GM23248 (cell line): ENCODE measurements around the gene PEAR1. TPM values are rescaled to one million over a fixed set of nuclear protein-coding genes. Genes with fewer than 3 reads are reported as not detected.

Source experiments
- DNase-seq: peaks from one replicate; pipeline ENCODE4 v3.0.0-alpha.2; 2015
- H2AFZ ChIP-seq: fragments of 200-600 bp; sonication (generic); 2 replicates; pipeline ENCODE4 v1.6.1; 2016; ENCODE audit warnings: antibody characterized with exemption
- H3F3A ChIP-seq: fragments of 200-600 bp; sonication (generic); 2 replicates; pipeline ENCODE4 v1.6.1; 2016; ENCODE audit warnings: mild to moderate bottlenecking, antibody characterized with exemption, mixed run types; ENCODE audit not compliant: insufficient read depth
- H3K27ac ChIP-seq: fragments of 200-600 bp; sonication (generic); 2 replicates; pipeline ENCODE4 v1.5.1; 2016; ENCODE audit warnings: mild to moderate bottlenecking
- H3K27me3 ChIP-seq: fragments of 200-600 bp; sonication (generic); replicated peaks from 2 replicates; pipeline ENCODE4 v1.6.1; 2016; ENCODE audit warnings: mild to moderate bottlenecking; ENCODE audit not compliant: insufficient read depth
- H3K36me3 ChIP-seq: fragments of 200-600 bp; sonication (generic); 2 replicates; pipeline ENCODE4 v1.6.1; 2016; ENCODE audit warnings: low read depth, mild to moderate bottlenecking
- H3K4me1 ChIP-seq: fragments of 200-600 bp; sonication (generic); 2 replicates; pipeline ENCODE4 v1.6.1; 2016; ENCODE audit warnings: mild to moderate bottlenecking; ENCODE audit not compliant: insufficient read depth
- H3K4me2 ChIP-seq: fragments of 200-600 bp; sonication (generic); one replicate; pipeline ENCODE4 v1.6.1; 2016; ENCODE audit warnings: mild to moderate bottlenecking; ENCODE audit not compliant: unreplicated experiment
- H3K4me3 ChIP-seq: fragments of 200-600 bp; sonication (generic); 2 replicates; pipeline ENCODE4 v1.5.1; 2016; ENCODE audit warnings: mild to moderate bottlenecking
- H3K79me2 ChIP-seq: fragments of 200-600 bp; sonication (generic); 2 replicates; pipeline ENCODE4 v1.6.1; 2016; ENCODE audit warnings: mild to moderate bottlenecking; ENCODE audit not compliant: insufficient read depth
- H3K9ac ChIP-seq: fragments of 200-600 bp; sonication (generic); 2 replicates; pipeline ENCODE4 v1.6.1; 2016; ENCODE audit warnings: mild to moderate bottlenecking
- H3K9me2 ChIP-seq: fragments of 200-600 bp; sonication (generic); 2 replicates; pipeline ENCODE4 v1.6.1; 2016; ENCODE audit warnings: mixed run types, mild to moderate bottlenecking, moderate library complexity; ENCODE audit not compliant: insufficient read depth
- H3K9me3 ChIP-seq: fragments of 200-600 bp; sonication (generic); one replicate; pipeline ENCODE4 v1.6.1; 2017; ENCODE audit warnings: low read depth
- H4K20me1 ChIP-seq: fragments of 200-600 bp; sonication (generic); 2 replicates; pipeline ENCODE4 v1.6.0; 2016; ENCODE audit not compliant: insufficient read depth
- EZH2 ChIP-seq: fragments of 200-600 bp; sonication (generic); IDR thresholded peaks from 2 replicates; pipeline ENCODE4 v1.6.1; 2018; ENCODE audit warnings: antibody characterized with exemption, mild to moderate bottlenecking; ENCODE audit not compliant: insufficient read depth, poor library complexity, severe bottlenecking
- EZH2phosphoT487 ChIP-seq: fragments of 200-600 bp; sonication (generic); IDR thresholded peaks from 2 replicates; pipeline ENCODE4 v1.6.1; 2018; ENCODE audit warnings: antibody characterized with exemption, moderate library complexity, mild to moderate bottlenecking, low read depth; ENCODE audit not compliant: insufficient read depth
- WGBS, 2 experiments: methylation state at CpG; one replicate each; pipeline ENCODE4 v1.1.6; 2015 to 2017; ENCODE audit warnings: low lambda C conversion rate in 2 of 2, low coverage in 1 of 2; ENCODE audit errors: missing lambda C conversion rate in 2 of 2; 5-methylcytosine and 5-hydroxymethylcytosine counted together
- in situ Hi-C: fragments of 300-500 bp; cut with MboI; formaldehyde crosslinking; loops from 2 replicates; pipeline ENCODE4 v1.15.0; 2020
- microRNA counts: library from miRNA; unstranded; fragments of <30 nt; microRNA quantifications from one replicate; lab custom pipeline; 2016
- microRNA-seq: library from miRNA; unstranded; fragments of <30 nt; microRNA quantifications from one replicate; pipeline ENCODE4, GENCODE V29; 2016; ENCODE audit warnings: borderline number of aligned reads
- polyA plus RNA-seq: library from polyadenylated mRNA; unstranded; fragments of >200 nt; fragmentation: Nextera tagmentation; extraction: Ambion mirVana; gene quantifications from 2 replicates; pipeline ENCODE4 v1.2.1, GENCODE V29; 2016
- small RNA-seq: library from RNA; depleted of rRNA; stranded (forward); fragments of <200 nt; gene quantifications from one replicate; pipeline ENCODE3, GENCODE V24; 2014; ENCODE audit warnings: low read depth, low replicate concordance
- total RNA-seq: library from RNA; depleted of rRNA; stranded (reverse); fragments of >200 nt; shearing (Covaris generic); gene quantifications from 2 replicates; pipeline ENCODE4 v1.2.3, GENCODE V29; 2014; rRNA removed

PEAR1 gene
- total and polyA plus RNA-seq, 2 experiments from 2014 or later = 1.2 to 2.2 TPM

DNA sequence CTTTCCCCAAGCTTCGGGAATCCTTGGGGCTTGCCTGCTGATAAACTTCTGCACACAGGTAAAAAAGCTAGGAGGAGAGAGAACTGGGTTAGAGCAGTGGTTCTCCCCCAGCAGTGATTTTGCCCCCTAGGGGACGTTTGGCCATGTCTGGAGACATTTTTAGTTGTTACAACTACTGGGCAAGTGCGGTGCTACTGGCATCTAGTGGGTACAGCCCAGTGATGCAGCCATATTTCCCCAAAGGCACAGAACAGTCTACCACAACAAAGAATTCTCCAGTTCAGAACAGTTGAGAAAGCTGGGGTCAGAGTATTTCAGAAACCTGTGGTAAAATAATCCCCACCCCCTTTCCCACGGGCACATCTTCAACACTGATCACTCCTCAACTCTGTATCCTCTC lies 68.2 kb downstream of the PEAR1 start:
- Histone ChIP-seq H3F3A (0 out of 2 replicates have a peak, but pooled peaks cover 5% of the 10 kb centered on the region), H3K27me3 (no peaks in the 10 kb centered on the region), H3K79me2 (no peaks in the 10 kb centered on the region), H3K4me1 (peaks cover 14% of the 10 kb centered on the region), H3K4me3 (no peak overlapping the region), H3K27ac (no peak overlapping the region), H3K4me2 (no peak overlapping the region), H3K9me2 (no peaks in the 10 kb centered on the region), H3K9ac (no peak overlapping the region), H3K36me3 (peaks cover 6% of the 10 kb centered on the region; the same call in 1 of the 2 replicates), H4K20me1 (no peaks in the 10 kb centered on the region), H2AFZ (no peak overlapping the region), H3K9me3 (no peaks in the 10 kb centered on the region)
- WGBS, 2 experiments = 72 to 75% methylated on average over 4 of the region's 4 CpGs
- in situ Hi-C loops = no loop called here
- peak; percentile 19 for DNase-seq
- TF ChIP-seq EZH2phosphoT487 = no peak
- TF ChIP-seq EZH2 = no peak

DNA sequence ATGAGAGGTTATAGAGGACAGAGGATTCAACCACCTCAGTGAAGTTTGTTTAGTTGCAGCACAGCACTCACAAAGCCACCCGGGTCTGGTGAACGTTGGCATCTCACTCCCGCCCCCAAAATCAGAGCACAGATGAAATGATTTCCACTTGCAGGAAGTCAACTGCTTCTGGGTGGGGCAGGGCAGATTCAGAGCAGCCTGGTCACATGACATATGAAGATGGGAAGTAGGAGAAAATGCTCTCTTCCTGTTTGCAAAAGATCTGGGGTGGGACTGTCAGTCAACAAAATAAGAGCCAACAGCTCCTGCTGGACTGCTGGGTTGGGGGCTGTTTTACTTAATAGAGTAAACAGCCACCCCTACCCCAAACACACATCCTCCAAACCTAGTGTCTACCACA lies 70.1 kb downstream of the PEAR1 start:
- H3K79me2 ChIP-seq = no peaks in the 10 kb centered on the region
- WGBS, 2 experiments = 64 to 65% methylated on average over 3 of the region's 3 CpGs
- no peak for TF ChIP-seq EZH2phosphoT487
- no peak for TF ChIP-seq EZH2
- H3K9ac ChIP-seq = no peak overlapping the region
- peaks cover 14% of the 10 kb centered on the region for H3K4me1 ChIP-seq
- H3K27ac ChIP-seq = no peak overlapping the region
- no peaks in the 10 kb centered on the region for H3K9me3 ChIP-seq
- no peak overlapping the region for H3K4me2 ChIP-seq
- H3K4me3 ChIP-seq = no peak overlapping the region
- H3K9me2 ChIP-seq = no peaks in the 10 kb centered on the region
- H2AFZ ChIP-seq = no peak overlapping the region
- H3F3A ChIP-seq = 0 out of 2 replicates have a peak, but pooled peaks cover 5% of the 10 kb centered on the region
- peak; percentile 13 for DNase-seq
- peaks cover 5% of the 10 kb centered on the region; the same call in 1 of the 2 replicates for H3K36me3 ChIP-seq
- no peaks in the 10 kb centered on the region for H3K27me3 ChIP-seq
- H4K20me1 ChIP-seq = no peaks in the 10 kb centered on the region
- in situ Hi-C loops = no loop called here

DNA sequence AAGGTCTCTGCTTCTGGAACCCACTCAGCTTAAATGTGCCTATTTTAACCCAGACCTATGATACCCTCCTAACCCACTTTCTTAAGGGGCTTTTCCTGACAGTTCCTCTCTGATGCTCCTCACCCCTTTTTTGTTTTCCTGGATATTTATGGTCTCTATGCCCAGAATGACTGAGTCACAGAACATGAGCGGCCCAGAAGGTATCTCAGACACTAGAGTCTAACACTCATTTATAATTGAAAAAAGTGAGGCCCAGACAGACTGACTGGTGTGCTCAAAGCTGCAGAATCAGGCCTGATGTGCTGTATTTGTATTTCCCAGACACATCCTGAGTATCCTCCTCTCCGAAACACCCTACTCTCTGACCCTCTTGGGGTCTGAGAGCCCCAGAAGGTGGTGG lies 70.9 kb downstream of the PEAR1 start:
- in situ Hi-C loops = no loop called here
- DNase-seq = peak; percentile 72
- H3K27ac ChIP-seq = peak overlapping the region; percentile 34

More for the DNA sequence above, 70.9 kb downstream of the PEAR1 start:
- Histone ChIP-seq H3K9ac (no peak overlapping the region), H3K9me2 (no peaks in the 10 kb centered on the region), H4K20me1 (no peaks in the 10 kb centered on the region), H3K4me3 (no peak overlapping the region), H3K79me2 (no peaks in the 10 kb centered on the region), H2AFZ (no peak overlapping the region), H3K4me1 (peaks cover 14% of the 10 kb centered on the region), H3F3A (0 out of 2 replicates have a peak, but pooled peaks cover 5% of the 10 kb centered on the region), H3K4me2 (no peak overlapping the region), H3K27me3 (no peaks in the 10 kb centered on the region), H3K9me3 (no peaks in the 10 kb centered on the region), H3K36me3 (peaks cover 8% of the 10 kb centered on the region; the same call in 1 of the 2 replicates)
- no peak for TF ChIP-seq EZH2phosphoT487
- TF ChIP-seq EZH2 = no peak
- 82 to 86% methylated on average over 2 of the region's 2 CpGs for WGBS, 2 experiments

MicroRNAs within 50 kb of the gene (microRNA counts, 767-probe panel; counts per million panel counts)
- 447 counts per million, percentile 86 among the panel's probes with 10 or more counts for microRNA hsa-miR-765 (lab: Ali Mortazavi, UCI)

Small RNAs within 50 kb of the gene (microRNA-seq; reads per million reads assigned to microRNA genes)
- not detected for gene MIR765

Small RNAs within 50 kb of the gene (small RNA-seq; reads per million reads assigned to genes)
- not detected for gene MIR765

Other genes with a start within 250 kb of the PEAR1 start
- gene NES, start 216.3 kb upstream of the PEAR1 start, total RNA-seq = 15.0 and 23.0 TPM in 2 replicates
- 2.2 TPM in 2 replicates for gene NES, start 216.3 kb upstream of the PEAR1 start, polyA plus RNA-seq
- 23.3 and 38.8 TPM in 2 replicates for gene CRABP2, start 188.1 kb upstream of the PEAR1 start, total RNA-seq
- 64.1 and 68.6 TPM in 2 replicates for gene CRABP2, start 188.1 kb upstream of the PEAR1 start, polyA plus RNA-seq
- 4.5 and 5.6 TPM in 2 replicates for gene METTL25B, start 165.2 kb upstream of the PEAR1 start, total RNA-seq
- gene METTL25B, start 165.2 kb upstream of the PEAR1 start, polyA plus RNA-seq = 7.4 and 10.1 TPM in 2 replicates
- 10.4 TPM in 2 replicates for gene ISG20L2, start 165.0 kb upstream of the PEAR1 start, total RNA-seq
- 17.8 and 21.5 TPM in 2 replicates for gene ISG20L2, start 165.0 kb upstream of the PEAR1 start, polyA plus RNA-seq
- gene MRPL24, start 152.6 kb upstream of the PEAR1 start, total RNA-seq = 49.2 and 55.7 TPM in 2 replicates
- gene MRPL24, start 152.6 kb upstream of the PEAR1 start, polyA plus RNA-seq = 91.4 and 93.7 TPM in 2 replicates
- 184 and 185 TPM in 2 replicates for gene HDGF, start 142.0 kb upstream of the PEAR1 start, total RNA-seq
- 95.4 and 131 TPM in 2 replicates for gene HDGF, start 142.0 kb upstream of the PEAR1 start, polyA plus RNA-seq
- gene PRCC, start 126.2 kb upstream of the PEAR1 start, total RNA-seq = 32.4 and 43.6 TPM in 2 replicates
- gene PRCC, start 126.2 kb upstream of the PEAR1 start, polyA plus RNA-seq = 57.0 and 62.4 TPM in 2 replicates
- gene SH2D2A, start 76.9 kb upstream of the PEAR1 start, total RNA-seq = not detected in 2 replicates
- gene SH2D2A, start 76.9 kb upstream of the PEAR1 start, polyA plus RNA-seq = 0.43 and 0.96 TPM in 2 replicates
- gene INSRR, start 34.6 kb upstream of the PEAR1 start, total RNA-seq = not detected in 2 replicates
- 0.09 TPM in 1 of 2 replicates, not detected in the other for gene INSRR, start 34.6 kb upstream of the PEAR1 start, polyA plus RNA-seq
- gene NTRK1, start 32.9 kb upstream of the PEAR1 start, total RNA-seq = 0.11 TPM in 1 of 2 replicates, not detected in the other
- 0.08 and 0.09 TPM in 2 replicates for gene NTRK1, start 32.9 kb upstream of the PEAR1 start, polyA plus RNA-seq
- 0.32 TPM in 1 of 2 replicates, not detected in the other for gene LRRC71, start 26.9 kb downstream of the PEAR1 start, total RNA-seq
- not detected in 2 replicates for gene LRRC71, start 26.9 kb downstream of the PEAR1 start, polyA plus RNA-seq
- 23.0 and 26.6 TPM in 2 replicates for gene ARHGEF11, start 152.0 kb downstream of the PEAR1 start, total RNA-seq
- gene ARHGEF11, start 152.0 kb downstream of the PEAR1 start, polyA plus RNA-seq = 11.0 and 13.3 TPM in 2 replicates
- gene ETV3L, start 206.1 kb downstream of the PEAR1 start, total RNA-seq = not detected in 2 replicates
- gene ETV3L, start 206.1 kb downstream of the PEAR1 start, polyA plus RNA-seq = not detected in 2 replicates
- 10.6 and 21.4 TPM in 2 replicates for gene ETV3, start 244.7 kb downstream of the PEAR1 start, total RNA-seq
- 4.8 and 5.2 TPM in 2 replicates for gene ETV3, start 244.7 kb downstream of the PEAR1 start, polyA plus RNA-seq